ENCODE results near the gene ARG2. TPM values are rescaled to one million over a fixed set of nuclear protein-coding genes. Genes with fewer than 3 reads are reported as not detected.

The ARG2 gene
- total and polyA plus RNA-seq, 2 donors (not counting 1 experiment from before 2014, with no cell fraction given): 1.9 to 8.4 TPM

DNA sequence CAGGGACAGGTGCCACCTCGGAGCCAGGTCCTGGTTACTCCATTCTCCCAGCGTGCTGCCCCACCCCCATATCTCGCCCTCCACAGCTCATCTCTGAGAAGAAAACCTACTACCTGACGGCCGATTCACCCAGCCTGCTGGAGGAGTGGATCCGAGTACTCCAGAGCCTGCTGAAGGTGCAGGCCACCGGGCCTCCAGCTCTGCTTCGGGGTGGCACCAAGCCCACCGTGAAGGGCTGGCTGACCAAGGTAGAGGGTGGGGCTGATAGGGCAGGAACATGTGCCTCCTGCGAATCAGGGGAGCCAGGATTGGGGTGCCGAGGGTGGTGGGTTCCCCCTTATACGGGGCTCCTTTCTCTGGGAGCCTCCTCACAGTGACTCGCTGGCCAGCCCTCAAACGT is 45.6 kb upstream of the ARG2 start:
- Histone ChIP-seq H3K79me2 (ENCODE audit: control insufficient read depth, insufficient read depth, low read length) (no peaks in the 10 kb centered on the region), H3K36me3 (ENCODE audit: control insufficient read depth, insufficient read depth, low read length) (no peaks in the 10 kb centered on the region), H3K9me3 (ENCODE audit: control insufficient read depth, insufficient read depth, low read depth, low read length) (no peaks in the 10 kb centered on the region), H3K27ac (ENCODE audit: insufficient read depth, low read length) (no peak overlapping the region), H3K27me3 (ENCODE audit: control insufficient read depth, insufficient read depth, low read length) (no peaks in the 10 kb centered on the region), H3K9ac (ENCODE audit: insufficient read depth, low read length) (no peak overlapping the region), H4K20me1 (ENCODE audit: control insufficient read depth, extremely low read depth, insufficient read depth, low read length) (no peaks in the 10 kb centered on the region), H3K4me2 (ENCODE audit: extremely low read depth, insufficient read depth, low read length) (no peak overlapping the region), H3K4me3 (replicated peaks in 1 of 4; ENCODE audit: control extremely low read depth in 1 of 4, insufficient read depth in 1 of 4, low read depth in 3 of 4, low read length in 4 of 4) (no peak overlapping the region), H2AFZ (ENCODE audit: low read length) (no peak overlapping the region), H3K4me1 (ENCODE audit: control insufficient read depth, extremely low read depth, insufficient read depth, low read length) (no peaks in the 10 kb centered on the region)
- no peak for DNase-seq (ENCODE audit: low read depth in 2 of 2)
- TF ChIP-seq EZH2 (IDR thresholded peaks at IDR 0.05; ENCODE audit: low read length, missing control alignments) (no peak), CTCF (conservative IDR thresholded peaks at IDR 0.05 in 1 of 2, IDR thresholded peaks at IDR 0.05 in 1 of 2; ENCODE audit: low read depth in 1 of 2, low read length in 2 of 2) (no peak)

DNA sequence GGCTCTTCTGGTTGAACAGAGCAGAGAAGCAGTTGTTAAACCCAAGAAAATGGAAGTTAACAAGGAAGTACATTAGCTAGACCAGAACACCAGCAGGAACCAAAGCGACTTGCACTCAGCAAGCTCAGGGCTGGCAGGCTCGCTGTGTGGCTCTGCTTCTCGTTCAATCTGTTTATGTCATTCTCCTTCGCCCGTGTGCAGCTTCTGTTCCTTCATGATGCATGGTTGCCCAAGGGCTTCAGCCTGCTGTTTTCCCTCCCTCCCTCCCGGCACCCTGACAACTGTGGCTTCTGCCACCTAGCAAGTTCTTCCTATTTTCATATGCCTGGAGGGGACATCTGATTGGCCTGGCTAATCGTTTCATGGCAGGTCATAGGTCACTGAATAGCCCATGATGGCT is 44.9 kb upstream of the ARG2 start:
- Histone ChIP-seq H3K4me2 (ENCODE audit: extremely low read depth, insufficient read depth, low read length) (no peak overlapping the region), H3K79me2 (ENCODE audit: control insufficient read depth, insufficient read depth, low read length) (no peaks in the 10 kb centered on the region), H3K36me3 (ENCODE audit: control insufficient read depth, insufficient read depth, low read length) (no peaks in the 10 kb centered on the region), H3K4me1 (ENCODE audit: control insufficient read depth, extremely low read depth, insufficient read depth, low read length) (no peaks in the 10 kb centered on the region), H3K27ac (ENCODE audit: insufficient read depth, low read length) (no peak overlapping the region), H3K9me3 (ENCODE audit: control insufficient read depth, insufficient read depth, low read depth, low read length) (no peaks in the 10 kb centered on the region), H4K20me1 (ENCODE audit: control insufficient read depth, extremely low read depth, insufficient read depth, low read length) (no peaks in the 10 kb centered on the region), H3K9ac (ENCODE audit: insufficient read depth, low read length) (no peak overlapping the region), H3K27me3 (ENCODE audit: control insufficient read depth, insufficient read depth, low read length) (no peaks in the 10 kb centered on the region), H3K4me3 (replicated peaks in 1 of 4; ENCODE audit: control extremely low read depth in 1 of 4, insufficient read depth in 1 of 4, low read depth in 3 of 4, low read length in 4 of 4) (no peak overlapping the region), H2AFZ (ENCODE audit: low read length) (no peak overlapping the region)
- TF ChIP-seq EZH2 (IDR thresholded peaks at IDR 0.05; ENCODE audit: low read length, missing control alignments): no peak
- TF ChIP-seq CTCF (conservative IDR thresholded peaks at IDR 0.05 in 1 of 2, IDR thresholded peaks at IDR 0.05 in 1 of 2; ENCODE audit: low read depth in 1 of 2, low read length in 2 of 2): no peak
- DNase-seq (ENCODE audit: low read depth in 2 of 2): no peak

- no peak for TF ChIP-seq EZH2 (IDR thresholded peaks at IDR 0.05; ENCODE audit: low read length, missing control alignments)
- no peak for TF ChIP-seq CTCF (conservative IDR thresholded peaks at IDR 0.05 in 1 of 2, IDR thresholded peaks at IDR 0.05 in 1 of 2; ENCODE audit: low read depth in 1 of 2, low read length in 2 of 2)
These were observed 44.0 kb upstream of the ARG2 start for GRCh38 chr14:67575684-67576083.

More at GRCh38 chr14:67575684-67576083, 44.0 kb upstream of the ARG2 start:
- no peaks in the 10 kb centered on the region for H3K4me1 ChIP-seq (ENCODE audit: control insufficient read depth, extremely low read depth, insufficient read depth, low read length)
- no peaks in the 10 kb centered on the region for H3K9me3 ChIP-seq (ENCODE audit: control insufficient read depth, insufficient read depth, low read depth, low read length)
- no peaks in the 10 kb centered on the region for H4K20me1 ChIP-seq (ENCODE audit: control insufficient read depth, extremely low read depth, insufficient read depth, low read length)
- no peak overlapping the region for H3K4me3 ChIP-seq (replicated peaks in 1 of 4; ENCODE audit: control extremely low read depth in 1 of 4, insufficient read depth in 1 of 4, low read depth in 3 of 4, low read length in 4 of 4)
- H3K27me3 ChIP-seq (ENCODE audit: control insufficient read depth, insufficient read depth, low read length): no peaks in the 10 kb centered on the region
- H3K79me2 ChIP-seq (ENCODE audit: control insufficient read depth, insufficient read depth, low read length): no peaks in the 10 kb centered on the region
- no peak overlapping the region for H3K4me2 ChIP-seq (ENCODE audit: extremely low read depth, insufficient read depth, low read length)
- no peak overlapping the region for H3K9ac ChIP-seq (ENCODE audit: insufficient read depth, low read length)
- H2AFZ ChIP-seq (ENCODE audit: low read length): no peak overlapping the region
- no peaks in the 10 kb centered on the region for H3K36me3 ChIP-seq (ENCODE audit: control insufficient read depth, insufficient read depth, low read length)
- H3K27ac ChIP-seq (ENCODE audit: insufficient read depth, low read length): no peak overlapping the region
- DNase-seq (ENCODE audit: low read depth in 2 of 2): peak in 1 of 2 donors; percentile 8

Data from fibroblast of lung (primary cell).